Measurements from ENCODE around the gene MBD6. TPM values are rescaled to one million over a fixed set of nuclear protein-coding genes. Genes with fewer than 3 reads are reported as not detected.

The MBD6 gene
- total RNA-seq, 1 donor from 2014 or later, result 10.0 TPM

DNA sequence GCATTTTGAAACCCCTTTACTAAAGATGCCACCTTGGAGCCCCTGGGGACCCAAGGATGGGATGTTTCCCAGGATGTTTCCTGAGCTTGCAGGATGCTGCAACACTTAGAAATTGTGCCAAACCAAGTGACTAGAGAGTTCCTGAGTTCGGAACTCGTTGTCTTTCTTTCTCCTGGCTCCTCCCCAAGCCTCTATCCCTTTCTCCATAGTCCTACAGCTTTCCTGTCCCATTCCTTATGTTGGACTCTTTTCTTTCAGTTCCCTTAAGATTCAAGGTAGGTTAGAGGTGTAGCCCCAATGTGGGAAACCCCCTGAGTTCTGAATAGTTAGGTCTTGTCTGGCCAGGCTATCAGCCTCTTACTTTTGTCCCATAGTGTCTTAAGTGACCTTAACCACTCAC lies 25.9 kb downstream of the MBD6 start:
- TF ChIP-seq, protein P1, sequence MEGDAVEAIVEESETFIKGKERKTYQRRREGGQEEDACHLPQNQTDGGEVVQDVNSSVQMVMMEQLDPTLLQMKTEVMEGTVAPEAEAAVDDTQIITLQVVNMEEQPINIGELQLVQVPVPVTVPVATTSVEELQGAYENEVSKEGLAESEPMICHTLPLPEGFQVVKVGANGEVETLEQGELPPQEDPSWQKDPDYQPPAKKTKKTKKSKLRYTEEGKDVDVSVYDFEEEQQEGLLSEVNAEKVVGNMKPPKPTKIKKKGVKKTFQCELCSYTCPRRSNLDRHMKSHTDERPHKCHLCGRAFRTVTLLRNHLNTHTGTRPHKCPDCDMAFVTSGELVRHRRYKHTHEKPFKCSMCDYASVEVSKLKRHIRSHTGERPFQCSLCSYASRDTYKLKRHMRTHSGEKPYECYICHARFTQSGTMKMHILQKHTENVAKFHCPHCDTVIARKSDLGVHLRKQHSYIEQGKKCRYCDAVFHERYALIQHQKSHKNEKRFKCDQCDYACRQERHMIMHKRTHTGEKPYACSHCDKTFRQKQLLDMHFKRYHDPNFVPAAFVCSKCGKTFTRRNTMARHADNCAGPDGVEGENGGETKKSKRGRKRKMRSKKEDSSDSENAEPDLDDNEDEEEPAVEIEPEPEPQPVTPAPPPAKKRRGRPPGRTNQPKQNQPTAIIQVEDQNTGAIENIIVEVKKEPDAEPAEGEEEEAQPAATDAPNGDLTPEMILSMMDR (IDR thresholded peaks at IDR 0.05; ENCODE audit: insufficient read depth, low read length, poor library complexity, severe bottlenecking), result no peak
- no peaks in the 10 kb centered on the region for H3K36me3 ChIP-seq (ENCODE audit: control insufficient read depth, insufficient read depth, low read length)

DNA sequence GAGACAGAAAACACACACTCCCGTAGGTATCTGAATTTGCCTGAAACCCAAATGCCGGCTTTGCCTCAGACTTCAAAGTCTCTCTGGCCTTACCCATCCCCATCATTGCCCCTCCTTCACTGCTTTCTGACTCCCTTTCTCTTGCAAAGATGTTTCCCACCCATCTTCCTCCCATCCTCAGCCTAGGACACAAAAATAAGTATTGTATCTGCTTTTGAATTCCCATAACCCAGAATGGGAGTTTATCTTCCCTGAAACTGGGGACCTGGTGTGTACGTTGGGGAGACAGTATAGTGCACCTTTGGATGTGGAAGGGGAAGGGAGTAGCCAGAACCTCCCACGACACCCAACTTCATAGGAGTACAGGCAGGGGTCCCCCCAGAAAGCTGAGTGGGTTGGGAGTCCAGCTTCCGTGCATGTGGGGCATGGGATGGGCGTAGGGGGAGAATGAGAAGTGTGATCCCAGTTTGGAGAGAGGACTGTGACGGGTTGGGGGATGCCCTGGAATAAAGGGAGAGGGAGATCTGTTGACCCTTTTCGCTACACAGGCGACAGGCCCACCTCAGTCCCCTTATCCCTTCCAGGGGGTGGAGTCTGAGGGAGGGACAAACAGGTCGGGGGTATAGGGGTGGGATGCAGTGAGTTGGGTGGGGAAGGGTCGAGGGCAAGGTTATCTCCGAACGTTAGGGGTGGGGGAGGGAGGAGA lies 26.7 kb downstream of the MBD6 start:
- DNase-seq (ENCODE audit: low read depth), result no peak
- H3K4me3 ChIP-seq (ENCODE audit: low read depth, low read length), result peak overlapping the region; percentile 72
- H3K27me3 ChIP-seq (ENCODE audit: control insufficient read depth, insufficient read depth, low read length), result peaks cover 8% of the 10 kb centered on the region
- TF ChIP-seq, protein P1 (IDR thresholded peaks at IDR 0.05; ENCODE audit: insufficient read depth, low read length, poor library complexity, severe bottlenecking), result no peak
- H3K36me3 ChIP-seq (ENCODE audit: control insufficient read depth, insufficient read depth, low read length), result no peaks in the 10 kb centered on the region

More for the DNA sequence above, 25.9 kb downstream of the MBD6 start:
- Histone ChIP-seq H3K4me3 (ENCODE audit: low read depth, low read length) (no peak overlapping the region), H3K27me3 (ENCODE audit: control insufficient read depth, insufficient read depth, low read length) (peaks cover 8% of the 10 kb centered on the region)
- DNase-seq (ENCODE audit: low read depth), result no peak

DNA sequence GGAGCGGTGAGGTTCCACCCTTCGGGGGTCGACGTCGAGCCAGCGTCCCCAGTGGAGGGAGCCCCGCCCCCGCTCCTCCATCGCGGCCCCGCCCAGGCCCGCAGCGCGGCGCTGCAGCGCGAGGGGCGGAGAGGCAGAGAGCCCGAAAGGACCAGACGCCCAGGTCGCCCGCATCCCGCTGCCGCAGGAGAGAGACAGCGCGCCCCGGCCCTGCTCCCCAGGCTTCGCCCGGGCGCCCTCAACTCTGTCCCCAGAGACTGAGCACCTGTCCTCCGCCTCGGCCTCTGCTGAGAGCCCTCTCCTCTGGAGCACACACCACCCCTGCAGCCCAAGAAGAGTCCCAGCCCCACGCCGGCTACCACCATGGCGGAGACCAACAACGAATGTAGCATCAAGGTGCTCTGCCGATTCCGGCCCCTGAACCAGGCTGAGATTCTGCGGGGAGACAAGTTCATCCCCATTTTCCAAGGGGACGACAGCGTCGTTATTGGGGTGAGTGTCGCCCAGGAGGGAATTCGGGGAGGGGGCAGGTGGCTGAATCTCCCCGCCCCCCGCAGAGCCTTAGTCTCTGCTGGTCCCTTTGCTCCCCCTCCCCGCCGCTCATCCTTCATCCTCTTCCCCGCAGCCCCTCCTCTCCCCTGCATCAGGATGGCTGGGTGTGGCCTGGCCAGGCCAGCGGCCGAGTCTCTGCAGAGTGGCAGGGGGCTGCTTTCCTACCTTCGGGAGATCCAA lies 27.5 kb downstream of the MBD6 start, which contains the start of gene KIF5A:
TSS of gene KIF5A (plus strand) at position 136 of the 732 bp plus-strand sequence. CDS start at position 364, 228 bp downstream.
- Histone ChIP-seq H3K4me3 (ENCODE audit: low read depth, low read length) (peak within 1 kb of the TSS; percentile 72), H3K27me3 (ENCODE audit: control insufficient read depth, insufficient read depth, low read length) (peaks cover 8% of the 10 kb centered on the region), H3K36me3 (ENCODE audit: control insufficient read depth, insufficient read depth, low read length) (no peaks in the 10 kb centered on the region)
- TF ChIP-seq, protein P1 (IDR thresholded peaks at IDR 0.05; ENCODE audit: insufficient read depth, low read length, poor library complexity, severe bottlenecking), result peak; percentile 1
- no peak for DNase-seq (ENCODE audit: low read depth)

DNA sequence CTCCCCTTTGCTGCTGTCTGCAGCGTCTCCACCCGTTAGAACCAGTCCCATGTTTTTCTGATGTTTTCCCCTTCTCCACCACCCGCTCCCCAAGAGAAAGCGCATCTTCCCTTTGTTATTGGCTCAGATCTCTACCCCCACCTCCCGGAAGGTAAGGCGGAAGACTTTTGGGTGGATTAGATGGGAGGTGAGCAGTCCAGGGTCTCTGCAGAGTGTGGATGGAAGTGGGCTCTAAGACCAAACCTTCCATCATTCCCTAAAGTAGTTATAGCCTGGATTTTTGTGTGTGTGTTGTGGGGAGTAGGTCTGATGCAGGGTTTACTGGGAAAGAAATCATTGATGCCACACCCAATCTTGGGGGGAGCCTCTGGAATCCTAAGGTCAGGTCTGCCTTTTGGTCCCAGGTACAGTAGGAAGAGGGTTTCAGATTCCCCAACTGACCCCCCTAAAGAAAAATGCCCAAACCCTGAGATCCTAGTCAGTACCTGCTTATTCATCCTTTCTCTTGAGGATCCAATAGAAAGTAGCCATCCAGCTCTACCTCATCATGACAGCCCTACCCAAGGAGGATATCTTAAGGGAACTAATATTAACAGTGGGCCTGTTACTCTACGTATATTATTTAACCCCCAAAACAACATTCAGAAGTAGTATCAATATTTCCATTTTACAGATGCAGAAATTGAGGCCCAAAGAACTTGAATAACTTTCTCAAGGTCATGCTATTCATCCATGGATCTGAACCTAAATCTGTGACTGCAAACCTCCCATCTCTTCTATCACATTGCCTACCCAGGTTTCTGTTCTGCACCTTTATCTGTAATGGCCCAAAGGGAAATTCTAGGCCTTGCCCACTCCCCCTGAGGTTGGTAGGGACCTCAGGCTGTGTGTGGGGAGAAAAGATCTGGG lies 28.3 kb downstream of the MBD6 start:
- no peak for DNase-seq (ENCODE audit: low read depth)
- TF ChIP-seq, protein P1 (IDR thresholded peaks at IDR 0.05; ENCODE audit: insufficient read depth, low read length, poor library complexity, severe bottlenecking), result no peak
- Histone ChIP-seq H3K36me3 (ENCODE audit: control insufficient read depth, insufficient read depth, low read length) (no peaks in the 10 kb centered on the region), H3K27me3 (ENCODE audit: control insufficient read depth, insufficient read depth, low read length) (peaks cover 8% of the 10 kb centered on the region), H3K4me3 (ENCODE audit: low read depth, low read length) (peak overlapping the region; percentile 72)

DNA sequence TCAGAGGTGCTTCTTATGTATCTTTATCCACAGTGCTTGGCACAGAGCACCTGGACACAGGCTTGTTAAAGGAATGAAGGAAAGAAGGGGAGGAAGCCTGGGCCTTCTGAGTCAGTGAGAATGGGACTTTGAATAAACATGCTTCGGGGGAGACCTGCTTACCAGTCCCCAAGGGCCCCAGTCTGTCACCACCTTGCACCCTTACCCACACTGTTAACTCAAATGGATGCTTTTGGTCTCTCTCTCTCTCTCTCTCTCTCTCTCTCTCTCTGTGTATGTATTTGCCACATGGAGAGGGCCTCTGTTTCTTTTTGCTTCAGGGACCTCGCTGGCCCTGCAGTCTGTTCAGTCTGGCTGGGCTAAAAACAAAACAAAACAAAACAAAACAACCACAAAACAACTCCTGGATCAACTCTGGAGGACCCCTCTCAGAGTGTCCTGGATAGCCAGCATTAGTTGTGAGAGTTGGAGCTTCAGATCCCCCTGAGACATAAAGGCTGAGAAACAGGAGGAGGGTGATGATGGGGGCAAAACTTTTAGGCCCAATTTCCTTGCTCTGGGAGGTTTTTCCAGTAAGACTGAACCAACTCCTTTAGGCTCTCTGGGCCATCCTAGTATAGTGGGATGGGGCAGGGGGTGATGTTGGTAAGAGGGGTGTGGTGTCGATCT lies 29.1 kb downstream of the MBD6 start:
- TF ChIP-seq, protein P1 (IDR thresholded peaks at IDR 0.05; ENCODE audit: insufficient read depth, low read length, poor library complexity, severe bottlenecking), result no peak
- no peak for DNase-seq (ENCODE audit: low read depth)
- no peak overlapping the region for H3K4me3 ChIP-seq (ENCODE audit: low read depth, low read length)
- no peaks in the 10 kb centered on the region for H3K36me3 ChIP-seq (ENCODE audit: control insufficient read depth, insufficient read depth, low read length)
- peaks cover 8% of the 10 kb centered on the region for H3K27me3 ChIP-seq (ENCODE audit: control insufficient read depth, insufficient read depth, low read length)

Data from kidney epithelial cell (primary cell).